Osteocyte (in vitro differentiated cells): ENCODE data around the gene ASTN2. TPM values are rescaled to one million over a fixed set of nuclear protein-coding genes. Genes with fewer than 3 reads are reported as not detected.

Source experiments
- DNase-seq: peaks from one replicate; pipeline ENCODE4 v3.0.0; 2021; ENCODE audit warnings: mixed read lengths; ENCODE audit not compliant: unreplicated experiment; ENCODE audit errors: extremely low spot score
- H3K27ac Mint-ChIP-seq: one replicate; pipeline ENCODE4 v1.8.0; 2021; ENCODE audit warnings: mild to moderate bottlenecking, mixed read lengths; ENCODE audit not compliant: unreplicated experiment
- H3K27me3 Mint-ChIP-seq: one replicate; pipeline ENCODE4 v1.8.0; 2021; ENCODE audit warnings: mixed read lengths; ENCODE audit not compliant: unreplicated experiment
- H3K36me3 Mint-ChIP-seq: one replicate; pipeline ENCODE4 v1.8.0; 2021; ENCODE audit warnings: mixed read lengths; ENCODE audit not compliant: unreplicated experiment
- H3K4me1 Mint-ChIP-seq: one replicate; pipeline ENCODE4 v1.8.0; 2021; ENCODE audit warnings: mixed read lengths; ENCODE audit not compliant: unreplicated experiment
- H3K4me3 Mint-ChIP-seq: one replicate; pipeline ENCODE4 v1.8.0; 2021; ENCODE audit warnings: mild to moderate bottlenecking, moderate library complexity, mixed read lengths; ENCODE audit not compliant: unreplicated experiment
- H3K9me3 Mint-ChIP-seq: one replicate; pipeline ENCODE4 v1.8.0; 2021; ENCODE audit warnings: mixed read lengths; ENCODE audit not compliant: unreplicated experiment
- CTCF ChIP-seq: fragments of 200-600 bp; sonication (generic); IDR thresholded peaks from 2 replicates; pipeline ENCODE4 v1.5.0; 2021; ENCODE audit warnings: antibody characterized with exemption, mild to moderate bottlenecking, moderate library complexity
- total RNA-seq: library from RNA; stranded (reverse); gene quantifications from 2 replicates; pipeline ENCODE4 v1.2.1, GENCODE V29; 2021

ASTN2 gene
- total RNA-seq, 1 donor from 2014 or later, result 2.3 TPM

GRCh38 chr9:116493183-116493860 lies 921.5 kb downstream of the ASTN2 start:
- no peaks in the 10 kb centered on the region for H3K27me3 Mint-ChIP-seq
- no peak overlapping the region for H3K4me3 Mint-ChIP-seq
- no peak overlapping the region for H3K27ac Mint-ChIP-seq
- no peaks in the 10 kb centered on the region for H3K36me3 Mint-ChIP-seq
- no peak for DNase-seq
- TF ChIP-seq CTCF, result no peak
- H3K9me3 Mint-ChIP-seq, result no peaks in the 10 kb centered on the region
- H3K4me1 Mint-ChIP-seq, result peaks cover 8% of the 10 kb centered on the region

DNA sequence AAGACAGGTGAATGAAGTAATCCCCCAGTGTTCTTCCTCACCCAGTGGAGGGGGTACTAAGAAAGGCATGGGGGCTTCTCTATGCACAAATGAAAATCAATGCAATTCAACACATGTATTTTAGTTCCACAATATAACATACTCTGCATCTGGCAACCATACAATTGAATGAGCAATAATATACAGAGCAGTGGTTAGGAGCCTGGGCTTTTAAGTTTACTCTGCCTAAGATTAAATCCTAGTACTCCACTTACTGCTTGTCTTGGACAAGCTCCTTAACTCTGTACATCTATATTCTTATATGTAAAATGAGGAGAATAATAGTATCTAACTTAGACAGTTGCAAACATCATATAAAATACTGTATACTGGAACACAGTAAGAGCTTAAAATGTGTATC lies 923.2 kb downstream of the ASTN2 start:
- DNase-seq, result no peak
- no peaks in the 10 kb centered on the region for H3K27me3 Mint-ChIP-seq
- H3K9me3 Mint-ChIP-seq, result no peaks in the 10 kb centered on the region
- peaks cover 8% of the 10 kb centered on the region for H3K4me1 Mint-ChIP-seq
- no peak overlapping the region for H3K27ac Mint-ChIP-seq
- no peak overlapping the region for H3K4me3 Mint-ChIP-seq
- H3K36me3 Mint-ChIP-seq, result no peaks in the 10 kb centered on the region
- TF ChIP-seq CTCF, result no peak

GRCh38 chr9:116491219-116491618 lies 923.6 kb downstream of the ASTN2 start:
- Mint-ChIP-seq H3K27ac (no peak overlapping the region), H3K4me1 (peaks cover 8% of the 10 kb centered on the region), H3K36me3 (no peaks in the 10 kb centered on the region), H3K27me3 (no peaks in the 10 kb centered on the region), H3K4me3 (no peak overlapping the region), H3K9me3 (no peaks in the 10 kb centered on the region)
- no peak for DNase-seq
- peak; percentile 37 for TF ChIP-seq CTCF

GRCh38 chr9:116490321-116490720 lies 924.5 kb downstream of the ASTN2 start:
- Mint-ChIP-seq H3K9me3 (no peaks in the 10 kb centered on the region), H3K4me3 (no peak overlapping the region), H3K27ac (no peak overlapping the region), H3K36me3 (no peaks in the 10 kb centered on the region), H3K4me1 (peaks cover 8% of the 10 kb centered on the region), H3K27me3 (no peaks in the 10 kb centered on the region)
- no peak for DNase-seq
- TF ChIP-seq CTCF, result no peak

DNA sequence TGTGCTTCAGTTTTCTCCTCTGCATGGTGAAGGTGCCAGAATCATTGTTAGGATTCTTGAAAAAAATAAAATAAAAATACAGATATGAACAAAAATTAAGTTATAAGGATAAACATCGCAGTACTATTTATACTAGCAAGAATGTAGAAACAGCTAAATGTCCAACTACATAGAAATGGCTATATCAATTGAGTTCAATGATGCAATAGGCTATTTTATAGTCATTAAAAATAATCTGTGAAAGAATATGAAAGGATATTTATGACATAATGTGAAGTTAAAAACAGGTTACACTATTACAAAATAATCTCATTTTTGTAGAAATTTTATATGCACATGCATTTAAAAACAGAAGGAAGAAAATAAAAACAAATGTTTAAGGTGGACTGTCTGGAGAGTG lies 926.5 kb downstream of the ASTN2 start:
- Mint-ChIP-seq H3K36me3 (no peaks in the 10 kb centered on the region), H3K27me3 (no peaks in the 10 kb centered on the region), H3K4me3 (no peak overlapping the region), H3K9me3 (no peaks in the 10 kb centered on the region), H3K27ac (no peak overlapping the region), H3K4me1 (peaks cover 18% of the 10 kb centered on the region)
- TF ChIP-seq CTCF, result no peak
- no peak for DNase-seq
